HCT116 (cell line): Measurements from ENCODE around the gene AMDHD2. TPM values are rescaled to one million over a fixed set of nuclear protein-coding genes. Genes with fewer than 3 reads are reported as not detected.

Source experiments
- ATAC-seq: fragments of 200-7000 bp; cut with Tn5 transposase; 2 replicates; pipeline ENCODE4 v1.9.1; 2020; ENCODE audit warnings: mild to moderate bottlenecking, moderate library complexity
- BruUV-seq: library from RNA; stranded (reverse); fragments of 400-500 nt; replicated peaks from 2 replicates; lab custom pipeline; 2021; lab: Mats Ljungman, UMichigan
- CTCF ChIA-PET: fragments of 300-600 bp; sonication (Branson Sonifier 250); formaldehyde crosslinking; loops from one replicate; lab custom pipeline; 2021; ENCODE audit warnings: antibody characterized with exemption; lab: Charles Lee
- POLR2A ChIA-PET: fragments of 300-600, 350-600 bp; sonication (Branson Sonifier 250); formaldehyde crosslinking; loops from one replicate; lab custom pipeline; 2021; ENCODE audit warnings: antibody characterized with exemption; lab: Charles Lee
- RAD21 ChIA-PET, 2 experiments: fragments of 300-600 bp; sonication (Branson Sonifier 250); formaldehyde crosslinking; loops; one replicate each; lab custom pipeline; 2023; ENCODE audit warnings: low total read pairs in 2 of 2; ENCODE audit not compliant: uncharacterized antibody in 2 of 2, unreplicated experiment in 2 of 2, low non-redundant PET in 1 of 2; lab: Charles Lee
- DNase-seq: peaks from one replicate; pipeline ENCODE4 v3.0.0-alpha.2; 2010; ENCODE audit warnings: low read depth, low spot score
- H2AFZ ChIP-seq: fragments of 200-600 bp; shearing (Covaris generic), sonication (generic); 2 replicates; pipeline ENCODE4 v1.6.1; 2017; ENCODE audit warnings: low read depth, mixed run types, mixed read lengths, antibody characterized with exemption, low read length; ENCODE audit not compliant: poor library complexity, severe bottlenecking
- H3K27ac ChIP-seq: 2 replicates; pipeline ENCODE4 v1.5.1; 2012; ENCODE audit warnings: low read depth, low read length
- H3K27me3 ChIP-seq: fragments of 200-600 bp; sonication (generic); 2 replicates; pipeline ENCODE4 v1.6.1; 2016; ENCODE audit warnings: mixed run types, low read length, mixed read lengths; ENCODE audit not compliant: insufficient read depth
- H3K36me3 ChIP-seq, 2 experiments: fragments of 200-500 bp in 1 of 2; fragments of 200-600 bp in 1 of 2; sonication (Bioruptor generic) in 1 of 2; sonication (generic) in 1 of 2; 2 replicates each; pipeline versions ENCODE4 v1.5.1 to v1.6.1; 2014 to 2016; ENCODE audit warnings: low read length in 2 of 2, inconsistent platforms in 1 of 2, mixed read lengths in 1 of 2, mixed run types in 1 of 2; ENCODE audit not compliant: insufficient read depth in 2 of 2, control insufficient read depth in 1 of 2
- H3K4me1 ChIP-seq, 2 experiments: fragments of 200-600 bp in 1 of 2; sonication (generic) in 1 of 2; 2 replicates each; pipeline versions ENCODE4 v1.5.1 to v1.6.1; 2012 to 2017; ENCODE audit warnings: low read length in 2 of 2, inconsistent platforms in 1 of 2, mild to moderate bottlenecking in 1 of 2, mixed read lengths in 1 of 2, mixed run types in 1 of 2, moderate library complexity in 1 of 2; ENCODE audit not compliant: insufficient read depth in 2 of 2, control insufficient read depth in 1 of 2
- H3K4me2 ChIP-seq: fragments of 200-600 bp; sonication (generic); 2 replicates; pipeline ENCODE4 v1.6.1; 2017; ENCODE audit warnings: mixed run types, low read length, mixed read lengths
- H3K4me3 ChIP-seq, 2 experiments: fragments of 200-600 bp in 1 of 2; sonication (generic) in 1 of 2; replicated peaks in 1 of 2; 2 replicates each; pipeline ENCODE4 v1.5.1; 2011 to 2016; ENCODE audit warnings: low read length in 2 of 2, control low read depth in 1 of 2, low read depth in 1 of 2, mild to moderate bottlenecking in 1 of 2, mixed read lengths in 1 of 2, mixed run types in 1 of 2
- H3K79me2 ChIP-seq: fragments of 200-600 bp; sonication (generic); 2 replicates; pipeline ENCODE4 v1.6.1; 2017; ENCODE audit warnings: mild to moderate bottlenecking, mixed run types, low read length, moderate library complexity, mixed read lengths; ENCODE audit not compliant: insufficient read depth
- H3K9ac ChIP-seq: fragments of 200-600 bp; sonication (generic); 2 replicates; pipeline ENCODE4 v1.6.1; 2016; ENCODE audit warnings: low read length, mixed read lengths
- H3K9me2 ChIP-seq: fragments of 200-600 bp; sonication (generic), shearing (Covaris generic); 2 replicates; pipeline ENCODE4 v1.6.1; 2017; ENCODE audit warnings: mixed run types, mild to moderate bottlenecking, moderate library complexity; ENCODE audit not compliant: insufficient read depth
- H3K9me3 ChIP-seq, 2 experiments: fragments of 200-500 bp in 1 of 2; fragments of 200-600 bp in 1 of 2; sonication (Bioruptor generic) in 1 of 2; sonication (generic) in 1 of 2; 2 replicates each; pipeline ENCODE4 v1.6.1; 2014 to 2017; ENCODE audit warnings: low read length in 2 of 2, mixed read lengths in 2 of 2, inconsistent platforms in 1 of 2, low read depth in 1 of 2, mild to moderate bottlenecking in 1 of 2, mixed run types in 1 of 2, moderate library complexity in 1 of 2; ENCODE audit not compliant: control insufficient read depth in 1 of 2, insufficient read depth in 1 of 2
- H4K20me1 ChIP-seq: fragments of 200-600 bp; sonication (generic), shearing (Covaris generic); 2 replicates; pipeline ENCODE4 v1.6.1; 2017; ENCODE audit warnings: mixed run types, mild to moderate bottlenecking, moderate library complexity; ENCODE audit not compliant: insufficient read depth
- EZH2 ChIP-seq: fragments of 200-600 bp; sonication (generic); IDR thresholded peaks from 2 replicates; pipeline ENCODE4 v1.6.1; 2017; ENCODE audit warnings: antibody characterized with exemption, mixed run types
- EZH2phosphoT487 ChIP-seq: fragments of 200-600 bp; IDR thresholded peaks from 2 replicates; pipeline ENCODE4 v1.6.1; 2018; ENCODE audit warnings: antibody characterized with exemption, borderline replicate concordance
- REST ChIP-seq: IDR thresholded peaks from 2 replicates; pipeline ENCODE4 v1.6.1; 2012; ENCODE audit warnings: low read depth
- TCF7L2 ChIP-seq: IDR thresholded peaks from 2 replicates; pipeline ENCODE4 v1.7.0; 2011; ENCODE audit warnings: borderline replicate concordance, inconsistent platforms; ENCODE audit not compliant: insufficient read depth, insufficient read length; ENCODE audit errors: extremely low read depth
- ZFX ChIP-seq: fragments of 450-650 bp; IDR thresholded peaks from 2 replicates; pipeline ENCODE4 v1.6.1; 2017
- ZNF274 ChIP-seq: fragments of 200-500 bp; sonication (Bioruptor generic); IDR thresholded peaks from 2 replicates; pipeline ENCODE4 v1.6.1; 2014; ENCODE audit warnings: mild to moderate bottlenecking, low read depth, low read length, inconsistent platforms
- intact Hi-C: fragments of 100-400 bp; cut with micrococcal nuclease; formaldehyde crosslinking; loops from 2 replicates; pipeline ENCODE4 v1.10.0; 2022
- total RNA-seq: library from RNA; stranded (reverse); gene quantifications from one replicate; pipeline ENCODE4 v1.2.1, GENCODE V29; 2021; ENCODE audit not compliant: unreplicated experiment
- TF ChIP-seq, protein P1 (sequence below): IDR thresholded peaks from 2 replicates; pipeline ENCODE4 v1.6.1; 2012
- TF ChIP-seq, protein P2 (sequence below): IDR thresholded peaks from 2 replicates; pipeline ENCODE4 v1.6.1; 2011; ENCODE audit warnings: mild to moderate bottlenecking, low read length, moderate library complexity; ENCODE audit not compliant: insufficient replicate concordance; ENCODE audit errors: extremely low read depth

AMDHD2 gene
- total RNA-seq, 1 experiment from 2014 or later: 42.9 TPM

GRCh38 chr16:2531371-2531695, 11.2 kb downstream of the AMDHD2 start, which contains the start of gene CEMP1:
CEMP1 (minus strand) TSS chr16:2531408; CDS start chr16:2531073, 335 bp downstream.
- H3K9ac ChIP-seq: peak within 1 kb of the TSS; percentile 86
- H3K9me3 ChIP-seq: no peaks in the 10 kb centered on the region
- BruUV-seq: TSS peak; percentile 82
- H3K9me2 ChIP-seq: no peaks in the 10 kb centered on the region
- H3K79me2 ChIP-seq: peaks cover under 1% of the 10 kb centered on the region; the same call in 1 of the 2 replicates
- ChIA-PET POLR2A (interaction anchor here (0.7 kb wide), 1 partner anchor 376 kb away, joined by 3 read pairs; the partner anchor contains the start of gene TRAF7), RAD21 (interaction anchor here in 1 of 2 experiments (0.5 kb wide), 1 partner anchor 280 kb away, joined by 3 read pairs; the partner anchor contains the start of gene ECI1), CTCF (no interaction called here)
- no peak for DNase-seq
- H4K20me1 ChIP-seq: no peaks in the 10 kb centered on the region
- peak; percentile 4 for ATAC-seq
- peaks cover 9 to 38% of the 10 kb centered on the region in 2 experiments for H3K4me1 ChIP-seq
- peak within 1 kb of the TSS; percentile 53 to 67 for H3K4me3 ChIP-seq
- peak within 1 kb of the TSS; percentile 97 for H3K4me2 ChIP-seq
- H3K36me3 ChIP-seq: peaks cover 3 to 17% of the 10 kb centered on the region in 2 experiments; a peak in 2 of 4 replicates
- TF ChIP-seq ZFX: no peak
- TF ChIP-seq ZNF274: no peak
- no peak for TF ChIP-seq EZH2phosphoT487
- TF ChIP-seq EZH2: no peak
- TF ChIP-seq TCF7L2: no peak
- TF ChIP-seq, protein P1, sequence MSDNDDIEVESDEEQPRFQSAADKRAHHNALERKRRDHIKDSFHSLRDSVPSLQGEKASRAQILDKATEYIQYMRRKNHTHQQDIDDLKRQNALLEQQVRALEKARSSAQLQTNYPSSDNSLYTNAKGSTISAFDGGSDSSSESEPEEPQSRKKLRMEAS: no peak
- no peak for TF ChIP-seq REST
- TF ChIP-seq, protein P2, sequence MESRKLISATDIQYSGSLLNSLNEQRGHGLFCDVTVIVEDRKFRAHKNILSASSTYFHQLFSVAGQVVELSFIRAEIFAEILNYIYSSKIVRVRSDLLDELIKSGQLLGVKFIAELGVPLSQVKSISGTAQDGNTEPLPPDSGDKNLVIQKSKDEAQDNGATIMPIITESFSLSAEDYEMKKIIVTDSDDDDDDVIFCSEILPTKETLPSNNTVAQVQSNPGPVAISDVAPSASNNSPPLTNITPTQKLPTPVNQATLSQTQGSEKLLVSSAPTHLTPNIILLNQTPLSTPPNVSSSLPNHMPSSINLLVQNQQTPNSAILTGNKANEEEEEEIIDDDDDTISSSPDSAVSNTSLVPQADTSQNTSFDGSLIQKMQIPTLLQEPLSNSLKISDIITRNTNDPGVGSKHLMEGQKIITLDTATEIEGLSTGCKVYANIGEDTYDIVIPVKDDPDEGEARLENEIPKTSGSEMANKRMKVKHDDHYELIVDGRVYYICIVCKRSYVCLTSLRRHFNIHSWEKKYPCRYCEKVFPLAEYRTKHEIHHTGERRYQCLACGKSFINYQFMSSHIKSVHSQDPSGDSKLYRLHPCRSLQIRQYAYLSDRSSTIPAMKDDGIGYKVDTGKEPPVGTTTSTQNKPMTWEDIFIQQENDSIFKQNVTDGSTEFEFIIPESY: no peak
- peak within 1 kb of the TSS; percentile 93 for H3K27ac ChIP-seq
- H2AFZ ChIP-seq: no peak within 1 kb of the TSS
- intact Hi-C loops: no loop called here
- H3K27me3 ChIP-seq: no peaks in the 10 kb centered on the region
